Right atrium auricular region (tissue), 2 donors: Measurements from ENCODE around the gene EPB41L4B. TPM values are rescaled to one million over a fixed set of nuclear protein-coding genes. Genes with fewer than 3 reads are reported as not detected.

Source experiments
- DNase-seq: peaks from one replicate; pipeline ENCODE4 v3.0.0-alpha.2; 2019; ENCODE audit warnings: low spot score
- H3K27ac ChIP-seq, 2 donors: fragments of 200-600 bp; sonication (generic); 1 replicate in 1 of 2; 2 replicates in 1 of 2; pipeline ENCODE4 v1.5.1; 2016 to 2019
- H3K27me3 ChIP-seq, 2 donors: fragments of 200-600 bp; sonication (generic); one replicate each; pipeline versions ENCODE4 v1.5.1 to v1.6.0; 2017 to 2019
- H3K36me3 ChIP-seq: fragments of 200-600 bp; sonication (generic); one replicate; pipeline ENCODE4 v1.5.1; 2016
- H3K4me1 ChIP-seq, 2 donors: fragments of 200-600 bp; sonication (generic); one replicate each; pipeline versions ENCODE4 v1.5.1 to v1.6.0; 2017 to 2019
- H3K4me3 ChIP-seq, 2 donors: fragments of 200-600 bp; sonication (generic); 1 replicate in 1 of 2; 2 replicates in 1 of 2; pipeline ENCODE4 v1.5.1; 2017 to 2019; ENCODE audit warnings: mild to moderate bottlenecking in 1 of 2, moderate library complexity in 1 of 2
- H3K9me3 ChIP-seq, 2 donors: fragments of 200-600 bp; sonication (generic); one replicate each; pipeline ENCODE4 v1.5.1; 2019
- CTCF ChIP-seq, 2 donors: fragments of 200-600 bp; sonication (generic); IDR thresholded peaks; one replicate each; pipeline ENCODE4 v1.5.1; 2019; ENCODE audit warnings: antibody characterized with exemption in 2 of 2
- total RNA-seq, 2 donors: library from RNA; depleted of rRNA; stranded (reverse); fragments of >200 nt; gene quantifications; one replicate each; pipeline ENCODE4 v1.1.0, GENCODE V29; 2016

EPB41L4B gene
- total RNA-seq, 2 donors from 2014 or later = 15.3 to 30.4 TPM

- Histone ChIP-seq H3K4me1 (peaks cover 0 to 61% of the 10 kb centered on the region in 2 donors), H3K27ac (peak overlapping the region in 1 of 2 donors; percentile 30), H3K36me3 (no peaks in the 10 kb centered on the region), H3K4me3 (no peak overlapping the region), H3K9me3 (no peaks in the 10 kb centered on the region), H3K27me3 (no peaks in the 10 kb centered on the region)
- TF ChIP-seq CTCF (IDR thresholded peaks at IDR 0.05) = no peak
- no peak for DNase-seq
Measured at GRCh38 chr9:109311731-109312130, 9.1 kb downstream of the EPB41L4B start.

- no peaks in the 10 kb centered on the region for H3K27me3 ChIP-seq
- no peak overlapping the region for H3K4me3 ChIP-seq
- H3K27ac ChIP-seq = no peak overlapping the region
- TF ChIP-seq CTCF (IDR thresholded peaks at IDR 0.05) = no peak
- no peak for DNase-seq
- no peaks in the 10 kb centered on the region for H3K9me3 ChIP-seq
- no peaks in the 10 kb centered on the region for H3K36me3 ChIP-seq
- peaks cover 0 to 57% of the 10 kb centered on the region in 2 donors for H3K4me1 ChIP-seq
Measured at GRCh38 chr9:109311286-109311685, 9.6 kb downstream of the EPB41L4B start.

GRCh38 chr9:109310486-109310901, 10.4 kb downstream of the EPB41L4B start:
- Histone ChIP-seq H3K27me3 (no peaks in the 10 kb centered on the region), H3K27ac (peak overlapping the region in 1 of 2 donors; percentile 44), H3K36me3 (no peaks in the 10 kb centered on the region), H3K9me3 (no peaks in the 10 kb centered on the region), H3K4me3 (no peak overlapping the region), H3K4me1 (peaks cover 0 to 50% of the 10 kb centered on the region in 2 donors)
- TF ChIP-seq CTCF (IDR thresholded peaks at IDR 0.05) = no peak
- DNase-seq = no peak

DNA sequence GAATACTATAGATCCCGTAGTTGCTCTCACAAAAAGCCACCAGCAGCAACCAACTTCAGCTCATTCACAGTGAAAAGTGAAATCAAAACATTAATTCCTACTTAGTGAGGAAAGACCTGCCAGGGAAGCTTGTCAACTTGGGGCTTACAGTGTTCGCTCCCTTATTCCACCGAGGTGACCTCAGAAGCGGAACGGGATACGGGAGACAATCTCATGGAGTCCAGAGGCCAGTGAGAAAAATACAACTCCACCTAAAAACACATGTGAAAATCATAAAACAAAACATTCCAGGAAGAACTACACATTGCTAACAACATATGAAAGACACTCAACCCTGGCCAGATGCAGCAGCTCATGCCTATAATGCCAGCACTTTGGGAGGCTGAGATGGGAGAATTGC, 11.6 kb downstream of the EPB41L4B start:
- no peak for DNase-seq
- H3K27ac ChIP-seq = no peak overlapping the region
- peaks cover 0 to 42% of the 10 kb centered on the region in 2 donors for H3K4me1 ChIP-seq
- H3K4me3 ChIP-seq = no peak overlapping the region
- H3K36me3 ChIP-seq = no peaks in the 10 kb centered on the region
- H3K9me3 ChIP-seq = no peaks in the 10 kb centered on the region
- no peaks in the 10 kb centered on the region for H3K27me3 ChIP-seq
- TF ChIP-seq CTCF (IDR thresholded peaks at IDR 0.05) = no peak

- no peak for TF ChIP-seq CTCF (IDR thresholded peaks at IDR 0.05)
- Histone ChIP-seq H3K9me3 (no peaks in the 10 kb centered on the region), H3K4me1 (peaks cover 0 to 25% of the 10 kb centered on the region in 2 donors)
Measured at GRCh38 chr9:109307380-109308240, 13.2 kb downstream of the EPB41L4B start.

More at GRCh38 chr9:109307380-109308240, 13.2 kb downstream of the EPB41L4B start:
- peak overlapping the region in 1 of 2 donors; percentile 37 for H3K27ac ChIP-seq
- H3K4me3 ChIP-seq = no peak overlapping the region
- H3K27me3 ChIP-seq = no peaks in the 10 kb centered on the region
- no peak for DNase-seq
- no peaks in the 10 kb centered on the region for H3K36me3 ChIP-seq
